ENCODE measurements around the gene MT2A. TPM values are rescaled to one million over a fixed set of nuclear protein-coding genes. Genes with fewer than 3 reads are reported as not detected.

MT2A gene
- polyA plus RNA-seq, 3 donors = 26.6 to 27.3 (median 26.9) TPM

Other genes starting within 250 kb of the MT2A start
- 100 to 1,000 TPM; 121 to 138 (median 136) TPM for gene AMFR, start 183.0 kb upstream of the MT2A start, polyA plus RNA-seq (ENCODE audit: insufficient read length in 3 of 3)
- 100 to 1,000 TPM; 117 to 129 (median 123) TPM for gene NUDT21, start 157.3 kb upstream of the MT2A start, polyA plus RNA-seq (ENCODE audit: insufficient read length in 3 of 3)
- 10 to 100 TPM; 34.7 to 42.1 (median 39.8) TPM for gene OGFOD1, start 157.0 kb upstream of the MT2A start, polyA plus RNA-seq (ENCODE audit: insufficient read length in 3 of 3)
- gene BBS2, start 88.6 kb upstream of the MT2A start, polyA plus RNA-seq (ENCODE audit: insufficient read length in 3 of 3) = 100 to 1,000 TPM in 1 of 3 donors, 10 to 100 TPM in 2; 67.3 to 114 (median 97.6) TPM
- gene MT4, start 43.5 kb upstream of the MT2A start, polyA plus RNA-seq (ENCODE audit: insufficient read length in 3 of 3) = not detected
- 1 to 10 TPM in 2 of 3 donors, not detected in 1; 1.9 to 2.5 TPM for gene MT3, start 19.1 kb upstream of the MT2A start, polyA plus RNA-seq (ENCODE audit: insufficient read length in 3 of 3)
- gene MT1E, start 17.2 kb downstream of the MT2A start, polyA plus RNA-seq (ENCODE audit: insufficient read length in 3 of 3) = 10 to 100 TPM; 18.0 to 44.4 (median 23.6) TPM
- under 1 TPM in 1 of 3 donors, not detected in 2; 0.26 TPM for gene MT1M, start 24.1 kb downstream of the MT2A start, polyA plus RNA-seq (ENCODE audit: insufficient read length in 3 of 3)
- not detected for gene MT1A, start 30.1 kb downstream of the MT2A start, polyA plus RNA-seq (ENCODE audit: insufficient read length in 3 of 3)
- not detected for gene MT1B, start 43.3 kb downstream of the MT2A start, polyA plus RNA-seq (ENCODE audit: insufficient read length in 3 of 3)
- 10 to 100 TPM; 53.1 to 66.4 (median 65.7) TPM for gene MT1F, start 49.4 kb downstream of the MT2A start, polyA plus RNA-seq (ENCODE audit: insufficient read length in 3 of 3)
- gene MT1G, start 59.5 kb downstream of the MT2A start, polyA plus RNA-seq (ENCODE audit: insufficient read length in 3 of 3) = 10 to 100 TPM; 30.1 to 89.3 (median 51.8) TPM
- 10 to 100 TPM in 2 of 3 donors, 1 to 10 TPM in 1; 5.8 to 27.8 (median 18.4) TPM for gene MT1H, start 61.2 kb downstream of the MT2A start, polyA plus RNA-seq (ENCODE audit: insufficient read length in 3 of 3)
- gene MT1X, start 73.9 kb downstream of the MT2A start, polyA plus RNA-seq (ENCODE audit: insufficient read length in 3 of 3) = 10 to 100 TPM; 23.6 to 30.3 (median 28.1) TPM
- gene NUP93, start 121.5 kb downstream of the MT2A start, polyA plus RNA-seq (ENCODE audit: insufficient read length in 3 of 3) = 10 to 100 TPM; 84.3 to 96.6 (median 89.1) TPM

Measured in renal pelvis (tissue), 3 donors.